HL-60 (cell line): ENCODE results near the gene SLC38A9.

ENCODE experiments used
- POLR2AphosphoS5 ChIP-seq: IDR thresholded peaks from 2 replicates; pipeline ENCODE4 v1.6.1; 2012; ENCODE audit warnings: low read depth
- REST ChIP-seq: IDR thresholded peaks from 2 replicates; pipeline ENCODE4 v1.6.1; 2012; ENCODE audit warnings: low read depth; ENCODE audit not compliant: insufficient replicate concordance
- TF ChIP-seq, protein P1 (sequence below): IDR thresholded peaks from one replicate; pipeline ENCODE4 v1.5.1; 2011; ENCODE audit warnings: low read length, control low read depth, inconsistent platforms; ENCODE audit not compliant: insufficient read depth

DNA sequence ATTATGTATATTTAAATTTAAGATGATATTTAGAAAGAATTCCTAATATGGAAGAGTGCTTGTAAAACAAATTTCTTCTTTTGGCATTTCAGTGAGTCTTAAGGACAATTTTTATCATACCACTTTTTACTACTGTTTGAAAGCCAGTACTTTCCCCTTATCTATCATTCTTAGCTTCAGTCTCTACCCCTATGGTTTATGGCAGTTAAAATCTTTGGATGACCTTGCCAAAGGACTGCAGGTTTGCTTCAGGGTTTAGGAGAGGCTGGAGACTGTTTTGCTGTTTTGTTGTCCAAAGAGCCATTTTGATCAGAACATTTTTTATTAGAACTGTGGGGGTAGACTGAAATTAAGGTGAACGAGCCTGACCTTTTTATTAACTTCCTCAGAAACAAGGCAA lies 30.8 kb downstream of the SLC38A9 start:
- TF ChIP-seq, protein P1, sequence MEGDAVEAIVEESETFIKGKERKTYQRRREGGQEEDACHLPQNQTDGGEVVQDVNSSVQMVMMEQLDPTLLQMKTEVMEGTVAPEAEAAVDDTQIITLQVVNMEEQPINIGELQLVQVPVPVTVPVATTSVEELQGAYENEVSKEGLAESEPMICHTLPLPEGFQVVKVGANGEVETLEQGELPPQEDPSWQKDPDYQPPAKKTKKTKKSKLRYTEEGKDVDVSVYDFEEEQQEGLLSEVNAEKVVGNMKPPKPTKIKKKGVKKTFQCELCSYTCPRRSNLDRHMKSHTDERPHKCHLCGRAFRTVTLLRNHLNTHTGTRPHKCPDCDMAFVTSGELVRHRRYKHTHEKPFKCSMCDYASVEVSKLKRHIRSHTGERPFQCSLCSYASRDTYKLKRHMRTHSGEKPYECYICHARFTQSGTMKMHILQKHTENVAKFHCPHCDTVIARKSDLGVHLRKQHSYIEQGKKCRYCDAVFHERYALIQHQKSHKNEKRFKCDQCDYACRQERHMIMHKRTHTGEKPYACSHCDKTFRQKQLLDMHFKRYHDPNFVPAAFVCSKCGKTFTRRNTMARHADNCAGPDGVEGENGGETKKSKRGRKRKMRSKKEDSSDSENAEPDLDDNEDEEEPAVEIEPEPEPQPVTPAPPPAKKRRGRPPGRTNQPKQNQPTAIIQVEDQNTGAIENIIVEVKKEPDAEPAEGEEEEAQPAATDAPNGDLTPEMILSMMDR = no peak
- TF ChIP-seq REST (no peak), POLR2AphosphoS5 (no peak)
